Transverse colon (tissue), 4 donors: ENCODE results near the gene FGF6. TPM values are rescaled to one million over a fixed set of nuclear protein-coding genes. Genes with fewer than 3 reads are reported as not detected.

Experiments
- DNase-seq: peaks from one replicate; pipeline ENCODE4 v3.0.0-alpha.2; 2019
- H3K27ac ChIP-seq, 4 donors: fragments of 200-600 bp; sonication (generic); 2 replicates each; pipeline ENCODE4 v1.5.1; 2016 to 2018; ENCODE audit warnings: inconsistent platforms in 4 of 4
- H3K27me3 ChIP-seq: fragments of 200-600 bp; sonication (generic); 2 replicates; pipeline ENCODE4 v1.5.1; 2017; ENCODE audit warnings: inconsistent platforms
- H3K36me3 ChIP-seq, 4 donors: fragments of 200-600 bp; sonication (generic); 2 replicates each; pipeline ENCODE4 v1.5.1; 2017 to 2019; ENCODE audit warnings: inconsistent platforms in 4 of 4
- H3K4me1 ChIP-seq, 4 donors: fragments of 200-600 bp; sonication (generic); 2 replicates each; pipeline ENCODE4 v1.5.1; 2017 to 2020; ENCODE audit warnings: inconsistent platforms in 4 of 4
- H3K4me3 ChIP-seq, 4 donors: fragments of 200-600 bp; sonication (generic); 1 replicate in 1 of 4; 2 replicates in 3 of 4; pipeline versions ENCODE4 v1.5.1 to v1.6.1; 2017 to 2019; ENCODE audit warnings: inconsistent platforms in 4 of 4
- H3K9me3 ChIP-seq, 2 donors: fragments of 200-600 bp; sonication (generic); 2 replicates each; pipeline ENCODE4 v1.5.1; 2017 to 2019; ENCODE audit warnings: inconsistent platforms in 2 of 2
- CTCF ChIP-seq, 5 experiments: fragments of 200-600 bp in 3 of 5; fragments of 450-650 bp in 2 of 5; sonication (generic) in 3 of 5; IDR thresholded peaks; 1 replicate in 2 of 5; 2 replicates in 3 of 5; pipeline ENCODE4 v1.5.1; 2016 to 2017; ENCODE audit warnings: antibody characterized with exemption in 5 of 5, inconsistent platforms in 3 of 5, mild to moderate bottlenecking in 2 of 5, moderate library complexity in 1 of 5
- EP300 ChIP-seq: sonication (generic); formaldehyde crosslinking; IDR thresholded peaks from one replicate; pipeline ENCODE4 v1.6.1; 2017; ENCODE audit warnings: antibody characterized with exemption, low read depth
- POLR2A ChIP-seq: fragments of 450-650 bp; IDR thresholded peaks from one replicate; pipeline ENCODE4 v1.6.1; 2016; ENCODE audit warnings: antibody characterized with exemption, mild to moderate bottlenecking, moderate library complexity
- POLR2AphosphoS5 ChIP-seq, 3 donors: sonication (generic); formaldehyde crosslinking; IDR thresholded peaks; one replicate each; pipeline ENCODE4 v1.6.1; 2016; ENCODE audit warnings: antibody characterized with exemption in 3 of 3
- WGBS, 2 donors: methylation state at CpG; one replicate each; pipeline ENCODE4 v1.1.5; 2018; ENCODE audit warnings: low coverage in 1 of 2; 5-methylcytosine and 5-hydroxymethylcytosine counted together
- in situ Hi-C, 4 donors: fragments of 200-750 bp; cut with MboI; loops; one replicate each; pipeline versions ENCODE4 v1.15.0 to v1.15.1; 2017; ENCODE audit warnings: low sequenced_read_pairs in 3 of 4, low pct_ligation_motif_present in 1 of 4, low pct_unique_long_range_greater_than_20kb in 1 of 4
- intact Hi-C: fragments of 100-400 bp; cut with DNase I; formaldehyde crosslinking; loops from one replicate; pipeline ENCODE4 v1.15.1; 2023; ENCODE audit warnings: low total_unique reads
- total RNA-seq, 4 donors: library from RNA; depleted of rRNA; stranded (reverse); fragments of >200 nt; gene quantifications; one replicate each; pipeline ENCODE4 v1.1.0, GENCODE V29; 2016

The FGF6 gene
- total RNA-seq, 4 donors from 2014 or later: not detected

GRCh38 chr12:4422985-4423384 is 22.6 kb downstream of the FGF6 start:
- DNase-seq: no peak
- intact Hi-C loops: no loop called here
- in situ Hi-C loops: no loop called here
- Histone ChIP-seq H3K4me1 (no peaks in the 10 kb centered on the region), H3K27ac (no peak overlapping the region), H3K4me3 (no peak overlapping the region), H3K36me3 (no peaks in the 10 kb centered on the region), H3K9me3 (no peaks in the 10 kb centered on the region), H3K27me3 (no peaks in the 10 kb centered on the region)
- TF ChIP-seq CTCF (IDR thresholded peaks at IDR 0.05) (no peak), EP300 (no peak), POLR2AphosphoS5 (IDR thresholded peaks at IDR 0.05) (no peak), POLR2A (no peak)
- 90% methylated on average over 8 of the region's 9 CpGs; no CpG with 5 or more reads in 1 of the 2 donors for WGBS, 2 donors

GRCh38 chr12:4421590-4422031 is 24.0 kb downstream of the FGF6 start:
- Histone ChIP-seq H3K27ac (no peak overlapping the region), H3K4me1 (no peaks in the 10 kb centered on the region), H3K27me3 (peaks cover 4% of the 10 kb centered on the region), H3K36me3 (no peaks in the 10 kb centered on the region), H3K4me3 (no peak overlapping the region), H3K9me3 (no peaks in the 10 kb centered on the region)
- WGBS, 2 donors: 36 to 39% methylated on average over 3 to 4 of the region's 4 CpGs
- intact Hi-C loops (no loop called here), in situ Hi-C loops (no loop called here)
- no peak for DNase-seq
- TF ChIP-seq EP300 (no peak), POLR2AphosphoS5 (IDR thresholded peaks at IDR 0.05) (no peak), POLR2A (no peak), CTCF (IDR thresholded peaks at IDR 0.05) (peak; percentile 46 to 62 (median 54))

- no peak for DNase-seq
- H3K4me1 ChIP-seq: peaks cover 0 to 6% (median 0%) of the 10 kb centered on the region in 4 donors
- no peak for TF ChIP-seq CTCF (IDR thresholded peaks at IDR 0.05)
- TF ChIP-seq EP300: no peak
- no peak for TF ChIP-seq POLR2A
- no peak for TF ChIP-seq POLR2AphosphoS5 (IDR thresholded peaks at IDR 0.05)
- H3K27ac ChIP-seq: peak overlapping the region in 3 of 4 donors; percentile 23 to 34 (median 24)
- no peaks in the 10 kb centered on the region for H3K36me3 ChIP-seq
- H3K27me3 ChIP-seq: peaks cover 4% of the 10 kb centered on the region
- no peak overlapping the region for H3K4me3 ChIP-seq
- in situ Hi-C loops: no loop called here
- no peaks in the 10 kb centered on the region for H3K9me3 ChIP-seq
- WGBS, 2 donors: 57 to 65% methylated on average over 5 of the region's 5 CpGs
- intact Hi-C loops: no loop called here
Observed at GRCh38 chr12:4420138-4420670, 25.4 kb downstream of the FGF6 start.

GRCh38 chr12:4418913-4419312 is 26.7 kb downstream of the FGF6 start:
- intact Hi-C loops: no loop called here

More at GRCh38 chr12:4418913-4419312, 26.7 kb downstream of the FGF6 start:
- peaks cover 4% of the 10 kb centered on the region for H3K27me3 ChIP-seq
- peaks cover 0 to 9% (median 0%) of the 10 kb centered on the region in 4 donors for H3K4me1 ChIP-seq
- TF ChIP-seq POLR2AphosphoS5 (IDR thresholded peaks at IDR 0.05) (no peak), POLR2A (no peak), CTCF (IDR thresholded peaks at IDR 0.05) (no peak), EP300 (no peak)
- in situ Hi-C loops: no loop called here
- H3K9me3 ChIP-seq: no peaks in the 10 kb centered on the region
- no peak for DNase-seq
- no peaks in the 10 kb centered on the region for H3K36me3 ChIP-seq
- no peak overlapping the region for H3K4me3 ChIP-seq
- 81 to 83% methylated on average over 5 of the region's 5 CpGs for WGBS, 2 donors
- H3K27ac ChIP-seq: peak overlapping the region in 3 of 4 donors; percentile 66 to 80 (median 75)
